HK-2 (cell line): Measurements from ENCODE around the gene CRYBB1.

ENCODE experiments used
- DNase-seq: peaks from one replicate; pipeline ENCODE4 v3.0.0-alpha.2; 2018; ENCODE audit not compliant: unreplicated experiment

Gene CRYBB1

GRCh38 chr22:26606611-26607010 is 11.2 kb downstream of the CRYBB1 start:
- DNase-seq = no peak

- DNase-seq = no peak
These were observed 13.5 kb downstream of the CRYBB1 start for GRCh38 chr22:26604368-26604767.

GRCh38 chr22:26602127-26602526 is 15.7 kb downstream of the CRYBB1 start:
- DNase-seq = no peak

- no peak for DNase-seq
These were observed 16.1 kb downstream of the CRYBB1 start for GRCh38 chr22:26601726-26602125.

- DNase-seq = no peak
These were observed 18.3 kb downstream of the CRYBB1 start for GRCh38 chr22:26599505-26599904.

GRCh38 chr22:26597480-26597879 is 20.3 kb downstream of the CRYBB1 start:
- no peak for DNase-seq

- DNase-seq = no peak
These were observed 20.8 kb downstream of the CRYBB1 start for GRCh38 chr22:26597026-26597425.

GRCh38 chr22:26593763-26594162 is 24.1 kb downstream of the CRYBB1 start:
- DNase-seq = no peak

GRCh38 chr22:26592421-26592891 is 25.4 kb downstream of the CRYBB1 start:
- DNase-seq = no peak

- peak; percentile 75 for DNase-seq
These were observed 27.7 kb downstream of the CRYBB1 start, which contains the start of gene TPST2 for GRCh38 chr22:26589845-26590736. TPST2 (minus strand) TSS chr22:26590132; CDS start chr22:26541630, 48,502 bp downstream.

- DNase-seq = peak; percentile 22
These were observed 28.4 kb downstream of the CRYBB1 start for GRCh38 chr22:26589367-26589844.

GRCh38 chr22:26588729-26589366 is 29.0 kb downstream of the CRYBB1 start:
- no peak for DNase-seq

GRCh38 chr22:26587991-26588613 is 29.7 kb downstream of the CRYBB1 start:
- no peak for DNase-seq

- no peak for DNase-seq
These were observed 31.1 kb downstream of the CRYBB1 start for GRCh38 chr22:26586556-26587325.

- DNase-seq = peak; percentile 79
These were observed 32.6 kb downstream of the CRYBB1 start for GRCh38 chr22:26585104-26585790.

- DNase-seq = no peak
These were observed 33.8 kb downstream of the CRYBB1 start for GRCh38 chr22:26584010-26584409.

- no peak for DNase-seq
These were observed 36.1 kb downstream of the CRYBB1 start for GRCh38 chr22:26581633-26582168.

GRCh38 chr22:26581026-26581425 is 36.8 kb downstream of the CRYBB1 start:
- no peak for DNase-seq

GRCh38 chr22:26580240-26580962 is 37.4 kb downstream of the CRYBB1 start:
- no peak for DNase-seq

GRCh38 chr22:26579331-26579886 is 38.4 kb downstream of the CRYBB1 start:
- DNase-seq = no peak
